Astrocyte of the cerebellum (primary cell): ENCODE data around the gene RBM5.

Experiments used
- DNase-seq: peaks from one replicate; pipeline ENCODE4 v3.0.0-alpha.2; 2011; ENCODE audit warnings: low read depth
- H3K4me3 ChIP-seq: 2 replicates; pipeline ENCODE4 v1.5.1; 2011; ENCODE audit warnings: mild to moderate bottlenecking, low read depth, low read length, moderate library complexity
- CTCF ChIP-seq: IDR thresholded peaks from 2 replicates; pipeline ENCODE4 v1.5.1; 2012; ENCODE audit warnings: low read length, low read depth, moderate library complexity, mild to moderate bottlenecking; ENCODE audit errors: missing control alignments
- in situ Hi-C: cut with HindIII; loops from 2 replicates; pipeline ENCODE4 v1.10.0; 2017; ENCODE audit warnings: low sequenced_read_pairs

Gene RBM5

DNA sequence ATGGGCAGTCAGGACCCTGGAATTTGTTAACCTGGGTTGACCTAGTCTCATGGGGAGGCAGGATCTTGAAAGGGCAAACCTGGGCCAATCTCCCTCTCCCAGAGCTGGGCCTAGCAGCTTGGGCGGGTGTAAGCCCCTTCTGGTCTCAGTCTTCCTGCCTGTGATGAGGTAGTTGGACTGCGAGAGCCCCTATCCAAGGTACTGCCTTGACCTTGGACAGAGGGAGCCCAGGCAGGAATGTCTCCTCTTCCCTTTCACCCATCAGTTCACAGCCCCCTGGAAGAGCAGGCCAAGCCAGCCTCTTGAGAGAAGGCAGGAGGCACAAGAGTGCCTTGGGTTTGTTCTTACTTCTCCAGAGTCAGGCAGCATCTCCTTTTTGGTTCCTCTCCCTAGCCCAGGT is 41.7 kb downstream of the RBM5 start:
- in situ Hi-C loops: no loop called here
- no peak for DNase-seq
- no peak overlapping the region for H3K4me3 ChIP-seq
- TF ChIP-seq CTCF: no peak

GRCh38 chr3:50132421-50133282 is 43.9 kb downstream of the RBM5 start:
- DNase-seq: no peak
- no peak for TF ChIP-seq CTCF
- H3K4me3 ChIP-seq: no peak overlapping the region
- in situ Hi-C loops: no loop called here

- H3K4me3 ChIP-seq: no peak overlapping the region
- no peak for TF ChIP-seq CTCF
- no peak for DNase-seq
- in situ Hi-C loops: no loop called here
These were observed 44.5 kb downstream of the RBM5 start for GRCh38 chr3:50133283-50133615.

GRCh38 chr3:50134367-50134766 is 45.6 kb downstream of the RBM5 start:
- in situ Hi-C loops: no loop called here
- TF ChIP-seq CTCF: no peak
- no peak overlapping the region for H3K4me3 ChIP-seq
- no peak for DNase-seq

- DNase-seq: no peak
- in situ Hi-C loops: no loop called here
- H3K4me3 ChIP-seq: no peak overlapping the region
- no peak for TF ChIP-seq CTCF
These were observed 47.2 kb downstream of the RBM5 start for GRCh38 chr3:50135964-50136363.

DNA sequence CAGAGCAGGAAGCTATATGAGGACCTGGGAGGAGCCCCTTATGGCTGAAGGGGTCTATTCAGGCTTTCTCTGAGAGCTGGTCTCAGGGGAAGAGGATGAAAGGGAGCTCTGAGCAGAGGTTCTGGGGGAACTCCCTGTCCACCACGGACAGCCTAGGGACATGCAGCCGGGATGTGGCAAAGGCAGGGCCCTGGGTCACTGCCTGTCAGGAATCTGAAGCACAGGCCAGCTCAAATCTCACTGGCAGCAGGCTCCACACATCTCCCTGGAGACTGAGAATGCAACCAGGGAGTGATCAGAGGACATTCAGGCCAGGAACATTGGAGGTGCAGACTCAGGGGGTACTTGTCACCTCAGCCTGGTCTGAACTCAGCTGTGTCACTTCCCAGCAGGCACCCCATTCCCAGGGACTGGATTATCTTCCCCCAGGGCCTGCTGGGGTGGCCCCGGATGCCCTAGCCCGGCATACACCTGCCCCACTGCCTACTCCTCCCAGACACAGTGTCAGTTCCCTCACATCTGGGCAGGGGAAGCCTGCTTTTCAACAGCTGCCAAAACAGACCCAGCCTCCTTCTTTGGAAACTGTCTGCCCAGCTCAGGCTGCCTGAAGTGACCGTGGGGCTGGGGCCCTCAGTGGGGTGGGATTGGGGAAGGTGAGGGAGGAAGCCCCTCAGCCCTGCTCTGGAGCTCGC is 48.1 kb downstream of the RBM5 start:
- no peak overlapping the region for H3K4me3 ChIP-seq

More for the DNA sequence above, 48.1 kb downstream of the RBM5 start:
- in situ Hi-C loops: no loop called here
- no peak for DNase-seq
- no peak for TF ChIP-seq CTCF
